NCI-H526 treated with DMSO at 0.1 percent for 48 hours (cell line): ENCODE results near the gene SLC37A1.
"Not testable (repeated sequence)": the region's sequence is repeated elsewhere in the genome, so short reads cannot be mapped to it uniquely, and the experiment has no call there.

ENCODE experiments used
- DNase-seq: peaks from one replicate; lab custom pipeline; 2025; lab: John Stamatoyannopoulos, UW

SLC37A1 gene

DNA sequence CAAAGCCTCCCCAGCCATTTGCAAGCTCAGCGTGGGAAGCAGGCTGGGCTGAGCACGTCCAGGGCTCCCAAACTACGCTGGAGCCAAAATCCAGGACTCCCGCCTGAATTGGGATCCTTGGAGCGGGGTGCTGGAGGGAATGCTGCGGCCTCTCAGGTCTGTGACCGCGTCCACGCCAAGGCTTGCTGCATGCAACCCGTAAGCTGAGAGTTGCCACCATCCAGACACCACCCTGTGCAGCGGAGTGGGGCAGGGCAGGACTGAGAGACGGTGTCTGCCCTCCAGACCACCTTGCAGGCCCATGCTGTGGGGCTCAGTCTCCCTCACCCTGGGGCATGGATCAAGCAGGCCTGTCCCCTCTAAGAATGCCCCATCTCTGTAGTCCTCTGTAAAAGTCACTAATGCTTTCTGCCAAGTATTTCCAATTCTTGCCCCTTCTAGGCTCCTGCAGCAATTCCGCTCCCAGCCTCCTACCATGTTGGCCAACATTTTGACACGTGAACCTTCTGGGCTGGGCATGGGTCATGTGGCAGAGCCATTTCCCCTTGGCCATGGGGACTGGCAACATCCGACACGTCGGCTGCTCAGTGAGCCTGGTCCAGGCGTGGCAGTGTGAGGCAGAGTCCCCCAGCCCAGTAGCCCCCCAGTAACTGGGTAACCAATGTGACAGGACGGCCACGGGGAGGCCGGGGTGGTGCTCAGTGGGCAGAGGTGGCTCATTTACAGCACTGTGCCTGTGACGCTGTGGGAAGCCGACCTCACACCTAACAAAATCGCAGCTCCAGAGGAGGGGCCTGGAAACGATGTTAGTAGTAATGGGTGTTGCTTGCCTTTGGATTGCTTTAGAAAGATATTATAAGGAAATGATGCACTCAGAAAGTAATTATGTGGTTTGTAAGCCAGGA lies 81.9 kb downstream of the SLC37A1 start:
- no peak for DNase-seq

- no peak for DNase-seq
These were observed 83.0 kb downstream of the SLC37A1 start for GRCh38 chr21:42596657-42597056.

GRCh38 chr21:42597487-42598158 lies 84.0 kb downstream of the SLC37A1 start:
- DNase-seq = no peak

DNA sequence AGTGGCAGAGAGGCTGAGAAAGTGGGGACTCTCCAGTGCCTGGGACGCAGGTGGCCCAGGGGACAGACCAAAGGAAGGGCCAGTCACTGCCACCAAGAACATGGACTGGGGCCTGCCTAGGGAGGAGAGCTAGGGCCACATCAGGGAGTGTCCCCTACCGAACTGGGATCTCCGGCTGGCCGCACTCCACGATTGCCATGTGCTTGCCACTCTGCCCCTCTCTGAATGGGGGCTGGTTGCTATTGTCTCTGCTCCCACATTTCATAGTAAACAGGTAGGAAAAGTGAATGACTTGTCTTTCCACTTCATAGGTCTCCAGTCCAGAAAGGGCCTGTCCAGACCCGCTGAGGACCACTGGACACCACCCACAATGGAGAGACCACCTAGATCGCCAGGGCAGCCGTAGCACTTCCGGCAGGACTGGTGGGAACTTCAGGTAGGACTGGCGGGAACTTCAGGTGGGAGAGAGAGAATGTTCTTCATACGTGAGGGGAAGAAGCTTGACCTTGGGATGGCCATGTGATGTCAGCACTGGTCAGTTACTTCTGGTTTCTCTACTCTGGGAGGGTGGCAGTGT lies 84.6 kb downstream of the SLC37A1 start:
- DNase-seq = no peak

DNA sequence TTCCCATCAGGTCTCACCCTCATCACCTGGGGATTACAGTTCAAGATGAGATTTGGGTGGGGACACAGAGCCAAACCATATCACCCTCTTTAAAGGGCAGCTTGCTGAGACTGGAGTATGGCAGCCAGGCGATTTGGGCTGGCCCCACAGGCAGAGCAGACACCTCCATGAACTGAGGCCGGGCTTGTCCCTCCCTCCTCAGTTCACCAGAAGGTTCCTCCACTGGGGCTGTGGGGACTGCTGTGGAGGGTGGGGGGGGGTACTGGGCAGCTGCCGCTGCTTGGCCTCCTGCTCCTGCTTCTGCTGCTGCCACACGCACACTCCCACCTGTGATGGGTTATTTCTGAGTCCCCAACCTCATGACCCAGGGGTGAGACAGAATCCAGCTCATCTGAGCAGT lies 85.8 kb downstream of the SLC37A1 start:
- no peak for DNase-seq

DNA sequence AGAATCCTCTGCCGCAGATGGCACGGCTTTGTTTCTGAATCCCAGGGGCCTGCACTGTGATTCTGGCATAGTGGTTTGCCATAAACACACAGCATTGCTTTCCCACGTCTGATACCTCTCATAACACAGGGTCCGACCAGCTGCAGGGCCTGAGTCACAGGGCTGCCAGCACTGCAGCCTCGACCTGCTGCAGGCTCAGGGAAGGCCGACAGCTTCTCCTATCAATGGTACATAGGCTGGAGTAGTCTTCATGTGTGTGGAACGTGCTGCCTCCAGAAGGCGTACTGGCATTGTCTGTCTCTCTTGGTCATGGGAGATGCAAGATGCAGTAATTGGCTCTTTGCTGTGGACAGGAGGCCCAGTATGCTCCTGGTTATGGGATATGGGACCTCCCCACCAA lies 86.3 kb downstream of the SLC37A1 start:
- no peak for DNase-seq

- DNase-seq = no peak
These were observed 88.0 kb downstream of the SLC37A1 start for GRCh38 chr21:42601656-42602055.

GRCh38 chr21:42607102-42607501 lies 93.5 kb downstream of the SLC37A1 start:
- no peak for DNase-seq

GRCh38 chr21:42607525-42608102 lies 94.0 kb downstream of the SLC37A1 start:
- DNase-seq = no peak

DNA sequence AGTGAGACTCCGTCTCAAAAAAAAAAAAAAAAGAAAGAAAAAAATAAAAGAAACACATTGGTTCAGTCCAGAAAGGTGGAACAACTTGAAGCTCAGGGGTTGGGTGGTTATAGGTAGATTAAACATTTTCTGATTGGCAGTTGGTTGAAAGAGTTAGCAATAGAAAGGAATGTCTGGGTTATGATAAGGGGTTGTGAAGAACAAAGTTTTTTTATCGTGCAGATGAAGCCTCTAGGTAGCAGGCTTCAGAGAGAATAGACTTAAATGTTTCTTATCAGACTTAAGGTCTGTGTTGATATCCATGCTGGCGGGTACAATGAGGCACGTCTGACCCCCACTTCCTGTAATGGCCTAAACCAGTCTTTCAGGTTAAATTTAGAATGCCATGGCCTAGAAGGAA lies 94.8 kb downstream of the SLC37A1 start:
- no peak for DNase-seq

DNA sequence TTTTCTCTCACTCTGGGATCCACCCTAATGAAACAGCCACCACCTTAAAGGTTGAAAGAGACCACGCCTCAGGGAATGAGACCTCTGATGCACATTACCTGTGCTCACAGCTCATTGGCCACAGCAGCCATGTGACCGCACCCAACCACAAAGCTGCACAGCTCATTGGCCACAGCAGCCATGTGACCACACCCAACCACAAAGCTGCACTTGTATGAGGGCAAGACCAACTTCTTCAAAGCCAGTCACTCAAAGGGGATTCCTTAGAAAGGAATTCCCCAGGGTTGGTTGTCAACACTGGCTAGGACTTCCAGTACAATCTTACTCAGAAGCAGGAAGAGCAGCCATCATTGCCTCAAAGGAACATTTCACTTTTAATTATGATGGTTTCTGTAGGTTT lies 96.2 kb downstream of the SLC37A1 start:
- DNase-seq = no peak

GRCh38 chr21:42611852-42612251 lies 98.2 kb downstream of the SLC37A1 start:
- DNase-seq = no peak

- DNase-seq = no peak
These were observed 98.7 kb downstream of the SLC37A1 start for GRCh38 chr21:42612390-42612789.

DNA sequence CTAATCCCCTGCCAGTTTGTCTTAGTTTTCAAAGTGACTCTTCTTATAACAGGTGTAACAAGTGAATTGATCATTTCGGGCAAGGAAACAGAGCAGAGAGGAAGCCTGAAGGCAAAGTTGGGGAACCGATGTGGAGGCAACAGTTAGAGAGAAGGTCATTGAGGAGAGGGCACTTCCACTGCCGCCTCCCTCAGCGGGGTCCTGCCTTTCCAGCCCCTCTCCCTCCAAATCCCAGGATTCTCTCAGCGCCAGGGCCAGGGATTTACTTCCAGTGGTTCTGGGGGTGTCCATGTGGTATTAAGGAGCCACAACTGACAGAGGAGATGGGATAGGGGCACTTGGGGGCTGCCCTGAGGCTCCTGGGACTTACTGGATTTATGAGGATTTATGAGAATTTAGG lies 100.1 kb downstream of the SLC37A1 start:
- no peak for DNase-seq

- DNase-seq = no peak
These were observed 100.7 kb downstream of the SLC37A1 start for GRCh38 chr21:42614396-42614795.

- DNase-seq = no peak
These were observed 101.2 kb downstream of the SLC37A1 start for GRCh38 chr21:42614811-42615351.

GRCh38 chr21:42615377-42615776 lies 101.7 kb downstream of the SLC37A1 start:
- not testable (repeated sequence) for DNase-seq

DNA sequence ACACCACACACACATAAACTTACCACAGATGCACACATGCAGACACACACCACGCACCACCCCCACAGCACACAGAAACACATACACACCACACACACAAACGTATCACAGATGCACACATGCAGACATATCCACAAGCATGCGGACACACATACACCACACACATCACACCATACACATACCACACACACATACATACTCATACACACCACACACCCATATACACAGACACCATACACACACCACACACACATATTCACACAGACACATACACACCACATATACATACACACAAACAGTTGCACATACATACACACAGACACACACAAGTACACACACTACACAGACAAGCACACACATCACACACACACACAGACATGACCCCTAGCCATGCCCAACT lies 102.3 kb downstream of the SLC37A1 start:
- no peak for DNase-seq

DNA sequence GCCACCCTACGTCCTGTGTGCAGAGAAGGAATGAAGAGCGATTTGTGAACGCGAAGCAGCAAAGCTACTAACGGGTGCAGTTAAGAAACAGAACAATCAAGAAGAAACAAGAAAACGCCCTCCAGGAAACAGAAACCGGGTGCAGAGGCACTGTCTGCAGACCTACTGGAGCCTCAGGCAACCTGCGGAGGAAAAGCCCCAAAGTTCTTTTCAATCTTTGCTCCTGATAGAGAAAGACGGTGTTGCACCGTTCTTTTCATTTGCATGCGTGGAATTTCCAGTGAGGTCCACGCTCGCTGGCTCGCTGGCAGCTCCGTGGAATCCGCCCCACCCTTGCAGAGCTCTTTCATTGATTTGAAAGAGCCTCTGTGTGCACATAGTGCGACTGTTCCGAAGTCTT lies 102.8 kb downstream of the SLC37A1 start:
- no peak for DNase-seq

- DNase-seq = no peak
These were observed 103.3 kb downstream of the SLC37A1 start for GRCh38 chr21:42616941-42617340.

DNA sequence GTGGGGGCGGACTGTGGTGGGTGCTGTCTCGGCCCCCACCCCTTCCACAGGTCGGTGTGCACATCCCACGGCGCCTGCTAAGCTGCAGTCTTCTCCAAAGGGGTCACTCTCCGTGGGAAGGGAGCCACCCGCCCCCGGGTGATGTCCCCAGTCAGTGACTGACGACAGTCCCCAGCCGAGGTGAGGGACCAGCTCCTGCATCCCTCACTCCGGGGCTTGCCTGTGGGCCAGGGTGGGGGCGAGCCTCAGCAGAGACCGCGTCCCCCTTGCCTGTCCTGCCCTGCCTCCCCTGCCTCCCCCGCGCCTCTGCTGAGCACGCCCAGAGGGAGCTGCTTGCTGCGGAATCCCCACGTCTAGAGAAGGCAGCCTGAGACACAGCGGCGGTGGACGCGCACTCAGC lies 103.8 kb downstream of the SLC37A1 start:
- DNase-seq = no peak

- no peak for DNase-seq
These were observed 105.1 kb downstream of the SLC37A1 start for GRCh38 chr21:42618707-42619102.
